ENCODE data around the gene CABYR.

DNA sequence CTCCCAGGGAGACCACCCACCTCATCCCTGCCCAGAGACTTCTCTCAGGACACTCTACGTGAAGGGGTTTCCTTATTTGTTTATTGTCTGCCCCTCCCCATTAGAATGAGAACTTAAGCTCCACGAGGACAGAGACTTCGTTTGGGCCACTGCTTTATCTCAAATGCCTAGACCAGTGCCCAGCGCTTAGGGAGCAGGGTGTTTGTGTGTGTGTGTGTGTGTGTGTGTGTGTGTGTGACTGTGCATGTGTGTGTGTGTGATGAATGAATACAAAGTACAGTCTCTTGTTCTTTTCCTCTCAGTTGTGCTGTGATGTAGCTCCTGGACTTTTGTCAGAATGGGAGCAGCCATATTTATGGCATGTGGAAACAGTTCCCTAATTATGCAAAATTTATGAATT lies 34.4 kb upstream of the CABYR start:
- TF ChIP-seq, protein P1, sequence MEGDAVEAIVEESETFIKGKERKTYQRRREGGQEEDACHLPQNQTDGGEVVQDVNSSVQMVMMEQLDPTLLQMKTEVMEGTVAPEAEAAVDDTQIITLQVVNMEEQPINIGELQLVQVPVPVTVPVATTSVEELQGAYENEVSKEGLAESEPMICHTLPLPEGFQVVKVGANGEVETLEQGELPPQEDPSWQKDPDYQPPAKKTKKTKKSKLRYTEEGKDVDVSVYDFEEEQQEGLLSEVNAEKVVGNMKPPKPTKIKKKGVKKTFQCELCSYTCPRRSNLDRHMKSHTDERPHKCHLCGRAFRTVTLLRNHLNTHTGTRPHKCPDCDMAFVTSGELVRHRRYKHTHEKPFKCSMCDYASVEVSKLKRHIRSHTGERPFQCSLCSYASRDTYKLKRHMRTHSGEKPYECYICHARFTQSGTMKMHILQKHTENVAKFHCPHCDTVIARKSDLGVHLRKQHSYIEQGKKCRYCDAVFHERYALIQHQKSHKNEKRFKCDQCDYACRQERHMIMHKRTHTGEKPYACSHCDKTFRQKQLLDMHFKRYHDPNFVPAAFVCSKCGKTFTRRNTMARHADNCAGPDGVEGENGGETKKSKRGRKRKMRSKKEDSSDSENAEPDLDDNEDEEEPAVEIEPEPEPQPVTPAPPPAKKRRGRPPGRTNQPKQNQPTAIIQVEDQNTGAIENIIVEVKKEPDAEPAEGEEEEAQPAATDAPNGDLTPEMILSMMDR (IDR thresholded peaks at IDR 0.05) = no peak
- no peak for TF ChIP-seq MXI1 (IDR thresholded peaks at IDR 0.05; ENCODE audit: low read depth, low read length)
- TF ChIP-seq JUND (IDR thresholded peaks at IDR 0.05) = no peak
- no peak for TF ChIP-seq TAF1 (IDR thresholded peaks at IDR 0.05; ENCODE audit: borderline replicate concordance, low read depth, low read length)
- no peak for TF ChIP-seq POLR2AphosphoS5 (IDR thresholded peaks at IDR 0.05; ENCODE audit: low read depth, low read length)
- no peak for TF ChIP-seq RXRA (IDR thresholded peaks at IDR 0.05; ENCODE audit: borderline replicate concordance, low read depth)
- no peak for TF ChIP-seq RAD21 (IDR thresholded peaks at IDR 0.05; ENCODE audit: low read length)
